Measurements from ENCODE around the gene SEC23A.
"Not testable (repeated sequence)": the region's sequence is repeated elsewhere in the genome, so short reads cannot be mapped to it uniquely, and the experiment has no call there.

The SEC23A gene

GRCh38 chr14:39102969-39103957 is at the start of gene SEC23A:
TSS of gene SEC23A (minus strand) at chr14:39103235. CDS start at chr14:39096118, 7,117 bp downstream.
- DNase-seq (ENCODE audit: low read depth, low spot score): peak; percentile 50

DNA sequence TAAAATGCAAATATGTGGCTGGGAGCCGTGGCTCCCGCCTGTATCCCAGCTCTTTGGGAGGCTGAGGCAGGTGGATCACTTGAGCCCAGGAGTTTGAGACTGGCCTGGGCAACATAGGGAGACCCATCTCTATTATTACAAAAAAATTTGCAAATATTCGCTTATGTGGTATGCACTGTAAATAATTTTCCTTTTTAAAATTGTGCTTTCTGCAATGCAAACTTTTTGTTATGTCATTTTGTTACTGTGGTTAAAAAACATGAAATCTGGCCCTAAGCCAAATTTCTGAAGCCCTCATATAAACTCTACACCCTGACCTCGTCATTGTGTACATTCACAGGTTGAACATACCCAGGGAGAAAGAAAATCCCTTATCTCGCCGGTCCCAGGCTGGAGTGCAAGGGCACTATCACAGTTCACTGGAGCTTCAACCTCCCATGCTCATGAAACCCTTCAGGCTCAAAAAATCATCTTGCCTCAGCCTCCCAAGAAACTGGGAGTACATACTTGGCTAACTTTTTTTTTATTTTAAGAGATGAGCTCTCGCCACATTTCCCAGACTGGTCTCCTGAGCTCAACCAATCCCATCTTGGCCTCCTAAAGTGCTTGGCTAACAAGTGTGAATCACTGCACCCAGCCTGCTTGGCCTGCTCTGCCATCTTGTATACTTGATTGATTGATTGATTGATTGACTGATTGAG is 42.4 kb upstream of the SEC23A start:
- DNase-seq (ENCODE audit: low read depth, low spot score): no peak

GRCh38 chr14:39143226-39143625 is 40.2 kb upstream of the SEC23A start:
- not testable (repeated sequence) for DNase-seq (ENCODE audit: low read depth, low spot score)

- DNase-seq (ENCODE audit: low read depth, low spot score): not testable (repeated sequence)
Observed at GRCh38 chr14:39141623-39142022, 38.6 kb upstream of the SEC23A start.

- DNase-seq (ENCODE audit: low read depth, low spot score): no peak
Observed at GRCh38 chr14:39140170-39140569, 37.1 kb upstream of the SEC23A start.

- no peak for DNase-seq (ENCODE audit: low read depth, low spot score)
Observed at GRCh38 chr14:39138440-39138839, 35.4 kb upstream of the SEC23A start.

- not testable (repeated sequence) for DNase-seq (ENCODE audit: low read depth, low spot score)
Observed at GRCh38 chr14:39137835-39138234, 34.8 kb upstream of the SEC23A start.

DNA sequence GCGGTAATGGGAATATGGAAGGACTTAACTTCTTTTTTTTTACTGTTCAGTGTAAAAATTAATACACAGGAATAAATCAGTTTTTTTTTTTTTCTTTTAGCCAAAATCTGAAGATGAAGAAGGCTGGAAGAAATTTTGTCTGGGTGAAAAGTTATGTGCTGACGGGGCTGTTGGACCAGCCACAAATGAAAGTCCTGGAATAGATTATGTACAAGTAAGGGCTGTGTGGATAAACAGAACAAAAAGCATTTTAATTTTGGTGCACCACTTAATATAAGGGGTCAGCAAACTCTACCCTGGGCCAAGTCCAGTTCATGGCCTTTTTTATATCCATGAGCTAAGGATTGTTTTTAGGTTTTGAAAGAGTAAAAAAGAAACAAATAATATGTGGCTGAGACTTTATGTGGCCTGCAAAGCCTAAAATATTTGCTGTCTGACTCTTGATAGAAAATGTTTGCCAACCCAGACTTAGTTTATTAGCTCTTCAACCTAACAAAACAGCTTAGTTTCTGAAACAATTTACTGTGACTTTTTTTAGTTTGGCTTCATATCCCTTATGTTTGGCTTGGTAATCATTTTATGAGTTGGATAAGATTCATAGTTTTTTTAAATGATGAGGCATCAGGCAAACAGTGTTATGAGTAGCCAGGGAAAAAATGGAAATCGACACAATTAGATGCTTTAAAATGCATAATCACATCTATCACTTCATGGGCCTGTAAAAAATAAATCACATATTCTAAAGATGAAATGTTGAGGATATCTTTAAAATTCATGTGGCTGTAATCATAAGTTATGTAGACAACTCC is 19.5 kb upstream of the SEC23A start:
- DNase-seq (ENCODE audit: low read depth, low spot score): no peak

GRCh38 chr14:39114073-39114838 is 11.2 kb upstream of the SEC23A start, which contains the start of gene GEMIN2:
TSS of gene GEMIN2 (plus strand) at chr14:39114323. CDS start at chr14:39114339, 16 bp downstream.
- DNase-seq (ENCODE audit: low read depth, low spot score): peak; percentile 80

DNA sequence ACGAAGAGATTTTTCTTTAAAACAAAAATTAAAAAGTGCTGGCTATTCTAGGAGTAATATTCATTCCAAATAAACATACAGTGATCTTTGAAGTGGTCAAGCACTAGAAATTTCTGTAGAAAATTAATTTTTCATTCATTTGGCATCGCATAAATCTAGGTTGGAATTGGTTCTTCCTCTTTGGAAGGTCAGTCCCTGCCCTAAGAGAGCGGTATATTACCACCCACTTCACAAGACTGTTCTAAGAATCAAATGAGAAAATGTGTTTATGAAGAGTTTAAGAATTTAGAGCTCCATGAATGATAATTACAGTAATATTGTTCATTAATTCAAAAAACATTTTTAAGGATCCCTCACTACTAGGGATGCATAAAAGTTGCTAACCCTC is 10.6 kb upstream of the SEC23A start:
- no peak for DNase-seq (ENCODE audit: low read depth, low spot score)

DNA sequence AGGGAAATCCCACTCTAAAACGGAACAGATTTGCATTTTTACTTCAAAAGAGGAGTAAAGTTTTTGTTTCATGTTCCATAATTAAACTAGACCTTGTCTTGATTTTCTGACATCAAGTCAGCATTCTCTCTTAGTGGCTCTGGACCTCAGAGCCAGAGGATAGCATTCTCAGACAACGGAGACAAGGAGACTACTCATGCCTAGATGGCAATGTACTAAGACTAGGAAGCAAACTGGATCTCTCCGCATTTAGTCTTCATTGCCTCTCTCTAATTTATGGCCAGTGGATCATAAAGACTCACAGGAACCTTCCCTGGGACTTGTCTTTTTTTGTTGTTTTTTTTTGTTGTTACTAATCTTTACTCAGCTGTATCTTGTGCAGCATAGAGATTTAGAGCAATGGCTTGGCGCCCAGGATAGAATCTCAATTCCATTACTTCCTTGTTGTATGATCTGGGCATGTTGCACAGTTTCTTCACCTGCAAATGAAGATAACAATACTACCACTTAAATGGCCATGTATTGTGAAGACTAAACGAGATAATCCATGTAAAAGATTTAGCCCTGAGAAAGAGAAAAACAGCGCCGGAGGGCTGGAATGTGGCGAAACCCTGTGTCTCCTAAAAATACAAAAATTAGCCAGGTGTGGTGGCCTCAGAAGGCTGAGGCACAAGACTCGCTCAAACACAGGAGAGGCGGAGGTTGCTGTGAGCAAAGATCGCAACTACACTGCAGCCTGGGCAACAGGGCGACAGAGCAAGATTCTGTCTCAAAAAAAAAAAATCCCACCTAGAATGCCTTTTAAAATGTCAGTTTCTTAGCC is 7.1 kb upstream of the SEC23A start:
- DNase-seq (ENCODE audit: low read depth, low spot score): no peak

- DNase-seq (ENCODE audit: low read depth, low spot score): no peak
Observed at GRCh38 chr14:39108791-39109190, 5.8 kb upstream of the SEC23A start.

DNA sequence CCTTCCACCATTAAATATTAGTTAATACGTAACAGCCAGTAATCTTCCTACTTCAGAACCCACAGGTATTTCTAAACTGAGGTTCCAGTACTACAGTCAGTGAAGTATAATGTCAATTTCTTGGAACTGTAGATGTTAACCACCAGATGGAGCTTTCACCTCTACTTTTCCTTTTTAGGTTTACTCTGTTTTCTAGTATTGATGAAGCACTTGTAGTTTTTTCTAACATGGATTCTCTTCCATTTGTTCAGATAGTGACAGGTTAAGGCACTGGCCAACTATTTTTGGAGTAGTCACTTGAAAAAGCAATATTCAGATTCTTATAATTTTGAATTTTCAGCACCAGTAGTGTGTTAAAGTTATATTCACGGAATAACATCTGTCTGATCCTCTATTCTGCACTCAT is 4.6 kb upstream of the SEC23A start:
- DNase-seq (ENCODE audit: low read depth, low spot score): no peak

GRCh38 chr14:39104078-39104801 is 1.2 kb upstream of the SEC23A start:
- not testable (repeated sequence) for DNase-seq (ENCODE audit: low read depth, low spot score)

GRCh38 chr14:39102265-39102968 is 618 bp downstream of the SEC23A start:
- DNase-seq (ENCODE audit: low read depth, low spot score): no peak

GRCh38 chr14:39099748-39100147 is 3.3 kb downstream of the SEC23A start:
- no peak for DNase-seq (ENCODE audit: low read depth, low spot score)

- not testable (repeated sequence) for DNase-seq (ENCODE audit: low read depth, low spot score)
Observed at GRCh38 chr14:39099215-39099614, 3.8 kb downstream of the SEC23A start.

DNA sequence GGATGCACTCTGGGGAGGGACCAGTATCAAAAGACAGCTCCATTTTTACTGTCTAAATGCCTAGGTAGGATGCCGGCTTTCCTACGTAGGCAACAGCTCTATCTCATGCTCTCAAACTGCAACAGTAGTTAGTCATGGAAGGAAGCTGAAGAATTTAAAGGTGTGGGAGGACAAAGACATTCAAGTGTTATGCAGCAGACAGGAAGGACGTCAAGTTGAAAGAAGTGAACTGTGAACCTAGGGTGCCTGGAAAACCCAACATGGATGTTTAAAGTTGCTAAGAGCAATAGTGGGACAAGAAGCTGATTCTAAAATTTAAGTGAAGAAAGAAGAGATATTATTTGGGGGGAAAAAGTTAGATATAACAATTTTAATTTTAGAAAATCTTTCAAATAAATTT is 5.9 kb downstream of the SEC23A start:
- DNase-seq (ENCODE audit: low read depth, low spot score): no peak

- no peak for DNase-seq (ENCODE audit: low read depth, low spot score)
Observed at GRCh38 chr14:39094515-39094914, 8.5 kb downstream of the SEC23A start.

Measured in brain pericyte (primary cell).